Measurements from ENCODE around the gene CAMTA1.

The CAMTA1 gene

GRCh38 chr1:7421471-7422075, 636.3 kb downstream of the CAMTA1 start:
- DNase-seq (ENCODE audit: low read depth in 2 of 3, low spot score in 2 of 3): no peak

GRCh38 chr1:7422081-7422480, 636.8 kb downstream of the CAMTA1 start:
- no peak for DNase-seq (ENCODE audit: low read depth in 2 of 3, low spot score in 2 of 3)

DNA sequence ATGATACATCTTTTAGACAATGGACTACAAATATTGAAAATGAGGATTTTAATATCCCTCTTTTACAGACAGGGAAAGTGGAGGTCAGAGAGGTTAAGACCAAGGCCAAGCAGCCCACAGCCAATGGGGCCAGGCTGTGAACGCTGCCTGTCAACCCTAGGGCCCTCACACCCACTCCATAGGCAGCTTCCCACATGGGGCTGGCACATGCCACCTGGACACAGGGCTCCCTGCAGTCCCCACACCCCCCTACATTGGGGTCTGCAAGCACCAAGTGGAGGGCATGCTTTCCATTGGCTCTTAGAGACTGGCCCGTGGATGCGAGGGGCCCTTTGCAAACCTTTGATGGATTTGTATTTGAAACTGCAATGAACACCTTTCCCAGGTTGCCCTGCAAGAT, 637.3 kb downstream of the CAMTA1 start:
- DNase-seq (ENCODE audit: low read depth in 2 of 3, low spot score in 2 of 3): no peak

GRCh38 chr1:7422966-7423365, 637.7 kb downstream of the CAMTA1 start:
- no peak for DNase-seq (ENCODE audit: low read depth in 2 of 3, low spot score in 2 of 3)

DNA sequence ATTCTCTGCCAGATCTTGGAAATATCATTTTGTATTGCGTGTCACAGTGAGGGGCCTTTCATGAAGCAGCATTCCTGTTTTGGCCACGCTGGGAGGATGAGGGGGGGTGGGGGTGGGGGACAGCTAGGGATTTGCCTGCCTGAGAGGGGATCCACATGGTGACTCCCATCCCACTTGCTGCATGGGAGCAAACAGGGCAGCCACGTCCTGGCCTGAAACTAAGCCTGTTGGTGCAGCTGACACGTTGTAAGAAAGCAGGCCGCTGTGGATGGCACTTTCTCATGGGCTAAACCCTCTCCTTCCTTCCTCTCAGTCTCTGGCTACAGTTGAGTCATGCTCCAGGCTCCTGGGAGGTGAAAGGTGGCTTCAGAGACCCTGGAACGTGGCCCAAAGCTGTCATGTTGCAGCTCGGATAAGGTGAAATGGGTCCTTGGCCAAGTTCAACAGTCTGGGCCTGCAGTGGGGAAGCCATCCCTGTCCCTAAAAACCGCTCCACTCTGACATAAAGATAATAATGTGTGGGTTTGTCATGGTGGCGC, 639.2 kb downstream of the CAMTA1 start:
- DNase-seq (ENCODE audit: low read depth in 2 of 3, low spot score in 2 of 3): no peak

DNA sequence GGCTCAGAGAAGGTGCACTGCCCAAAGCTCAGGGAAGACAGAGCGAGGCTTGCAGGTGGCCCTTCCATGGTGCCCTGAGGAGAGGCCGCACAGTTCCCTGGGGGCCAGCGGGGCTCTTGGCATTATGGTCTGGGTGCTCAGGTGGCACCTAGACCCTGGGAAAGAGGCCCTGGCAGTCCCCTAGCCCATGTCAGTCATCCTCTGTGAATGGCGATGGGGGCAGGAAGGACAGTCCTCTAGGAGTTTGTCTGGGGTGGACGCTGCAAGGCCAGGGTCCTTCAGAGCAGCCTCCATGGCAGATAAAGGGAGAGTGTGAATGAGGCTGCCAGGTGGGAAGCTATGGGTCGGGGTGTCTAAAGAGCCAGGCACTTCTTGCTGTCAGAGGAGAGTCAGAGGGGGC, 640.0 kb downstream of the CAMTA1 start:
- DNase-seq (ENCODE audit: low read depth in 2 of 3, low spot score in 2 of 3): no peak

GRCh38 chr1:7425771-7426170, 640.5 kb downstream of the CAMTA1 start:
- DNase-seq (ENCODE audit: low read depth in 2 of 3, low spot score in 2 of 3): no peak

- no peak for DNase-seq (ENCODE audit: low read depth in 2 of 3, low spot score in 2 of 3)
These were observed 641.7 kb downstream of the CAMTA1 start for GRCh38 chr1:7426780-7427604.

DNA sequence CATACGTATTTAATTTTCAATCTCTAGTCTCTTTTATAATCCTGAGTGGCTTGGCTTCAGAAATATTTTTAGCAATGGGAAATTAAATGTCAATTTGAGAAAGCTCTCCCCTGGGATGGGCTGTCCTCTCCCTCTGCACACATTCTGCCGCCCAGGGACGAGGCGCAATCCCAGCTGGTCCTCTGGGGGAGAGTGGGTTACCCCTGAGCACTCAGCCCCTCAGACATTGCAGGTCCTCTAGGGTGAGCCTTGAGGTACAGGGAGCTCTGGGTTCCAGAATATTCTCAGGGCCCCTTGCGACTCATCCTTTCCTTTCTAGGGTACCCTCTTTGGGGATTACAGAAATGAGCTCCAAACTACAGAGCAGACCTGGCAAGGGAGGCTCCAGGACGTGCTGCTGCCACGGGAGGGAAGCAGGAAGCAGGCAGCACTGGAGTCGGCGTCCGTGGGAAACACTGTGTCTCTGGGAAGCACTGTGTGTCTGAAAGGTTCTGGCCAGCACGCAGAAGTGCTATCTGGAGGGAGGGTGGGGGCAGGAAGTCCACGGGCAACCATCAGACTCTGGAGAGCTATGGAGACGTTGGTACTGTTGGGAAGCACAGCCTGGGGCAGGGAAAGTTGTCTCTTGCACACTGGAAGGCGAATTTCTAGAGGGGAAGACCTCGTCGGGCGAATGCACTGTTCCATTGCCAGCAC, 642.5 kb downstream of the CAMTA1 start:
- DNase-seq (ENCODE audit: low read depth in 2 of 3, low spot score in 2 of 3): no peak

DNA sequence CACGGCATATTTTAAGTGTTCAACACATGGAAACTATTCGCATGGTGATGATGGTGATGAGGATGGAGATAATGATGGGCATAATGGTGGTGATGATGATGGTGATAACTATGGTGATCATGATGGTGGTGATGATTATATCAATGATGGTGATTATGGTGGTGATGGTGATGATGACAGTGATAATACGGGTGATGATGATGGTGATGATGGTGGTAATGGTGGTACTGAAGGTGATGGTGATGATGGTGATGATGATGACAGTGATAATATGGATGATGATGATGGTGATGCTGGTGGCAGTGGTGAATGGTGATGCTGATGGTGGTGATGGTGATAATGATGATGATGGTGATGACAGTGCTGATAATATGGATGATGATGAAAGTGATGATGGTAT, 644.0 kb downstream of the CAMTA1 start:
- no peak for DNase-seq (ENCODE audit: low read depth in 2 of 3, low spot score in 2 of 3)

DNA sequence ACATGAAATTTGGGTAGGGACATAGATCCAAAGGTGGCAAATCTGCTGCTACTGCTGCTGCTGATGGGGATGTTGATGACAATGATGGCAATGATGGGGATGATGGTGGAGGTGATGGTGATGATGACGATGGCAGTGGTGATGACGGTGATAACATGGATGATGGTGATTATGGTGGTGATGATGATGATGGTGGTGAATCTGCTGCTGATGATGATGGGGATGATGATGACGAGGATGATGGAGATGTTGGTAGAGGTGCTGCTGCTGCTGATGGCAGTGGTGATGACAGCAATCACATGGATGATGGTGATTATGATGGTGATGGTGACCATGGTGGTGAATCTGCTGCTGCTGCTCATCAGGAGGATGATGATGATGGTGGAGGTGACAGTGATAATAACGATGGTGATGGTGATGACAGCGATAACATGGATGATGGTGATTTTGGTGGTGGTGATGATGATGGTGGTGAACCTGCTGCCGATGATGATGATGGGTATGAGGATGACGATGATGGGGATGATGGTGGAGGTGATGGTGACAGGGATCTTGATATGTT, 644.9 kb downstream of the CAMTA1 start:
- no peak for DNase-seq (ENCODE audit: low read depth in 2 of 3, low spot score in 2 of 3)

- DNase-seq (ENCODE audit: low read depth in 2 of 3, low spot score in 2 of 3): no peak
These were observed 645.4 kb downstream of the CAMTA1 start for GRCh38 chr1:7430691-7431090.

DNA sequence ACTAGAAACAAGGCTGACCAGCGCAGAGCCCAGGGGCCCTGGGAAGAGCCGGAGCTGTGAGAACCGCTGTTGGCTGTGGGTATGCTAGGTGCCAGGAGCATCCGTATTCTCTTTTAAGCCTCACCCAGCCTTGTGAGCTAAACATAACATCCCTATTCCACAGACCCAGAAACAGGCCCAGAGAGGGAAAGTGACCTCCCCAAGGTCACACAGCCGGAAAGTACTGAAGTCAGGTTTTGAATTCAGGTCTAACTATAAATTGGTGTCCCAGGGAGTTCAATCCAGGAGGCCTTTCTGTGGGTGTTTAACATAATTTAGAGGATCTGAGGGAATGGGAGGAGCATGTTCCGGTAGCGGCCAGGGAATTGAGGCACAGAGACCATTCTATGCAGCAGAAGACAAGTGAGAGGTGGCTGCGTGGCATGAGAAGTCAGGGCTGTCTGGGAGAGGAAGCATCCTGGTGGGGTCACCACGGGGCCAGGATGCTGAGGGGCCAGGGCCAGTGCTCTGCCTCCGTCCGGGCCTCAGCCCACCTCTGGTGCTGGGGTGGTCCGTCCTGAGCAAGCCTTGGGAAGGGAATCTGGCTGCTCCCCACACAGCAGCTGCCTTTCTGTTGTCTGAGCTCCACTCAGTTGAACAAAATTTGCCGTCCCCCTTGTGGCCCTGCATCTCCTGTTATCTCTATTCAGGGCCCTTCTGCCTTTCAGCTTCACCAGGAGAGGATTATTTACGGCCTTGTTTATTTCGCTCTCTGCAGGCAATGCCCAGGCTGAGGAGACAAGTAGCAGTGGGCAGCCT, 647.0 kb downstream of the CAMTA1 start:
- no peak for DNase-seq (ENCODE audit: low read depth in 2 of 3, low spot score in 2 of 3)

DNA sequence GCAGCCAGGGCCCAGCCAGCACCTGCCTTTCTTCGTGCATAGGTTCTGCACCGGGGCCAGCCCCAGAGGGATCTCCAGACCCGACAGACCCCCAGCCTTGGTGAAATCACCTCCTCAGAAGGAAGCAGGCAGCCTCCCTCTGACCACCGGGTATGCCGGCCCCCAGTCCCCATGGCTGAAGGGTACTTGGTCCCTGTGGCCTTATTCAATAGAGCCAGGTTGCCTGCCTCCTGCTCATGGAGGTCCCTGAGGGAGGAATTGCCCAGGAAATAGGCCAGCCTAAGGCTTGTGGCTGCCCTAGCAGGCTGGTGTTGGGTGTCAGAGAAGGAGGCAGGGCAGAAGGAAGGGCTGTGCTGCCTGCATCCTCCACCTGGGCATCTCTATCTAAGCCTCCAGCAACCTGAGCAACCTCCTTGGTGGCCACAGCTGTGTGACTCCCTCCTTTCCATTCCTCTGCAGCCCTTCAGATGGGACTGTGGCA, 647.7 kb downstream of the CAMTA1 start:
- DNase-seq (ENCODE audit: low read depth in 2 of 3, low spot score in 2 of 3): no peak

GRCh38 chr1:7434566-7434965, 649.3 kb downstream of the CAMTA1 start:
- DNase-seq (ENCODE audit: low read depth in 2 of 3, low spot score in 2 of 3): no peak

DNA sequence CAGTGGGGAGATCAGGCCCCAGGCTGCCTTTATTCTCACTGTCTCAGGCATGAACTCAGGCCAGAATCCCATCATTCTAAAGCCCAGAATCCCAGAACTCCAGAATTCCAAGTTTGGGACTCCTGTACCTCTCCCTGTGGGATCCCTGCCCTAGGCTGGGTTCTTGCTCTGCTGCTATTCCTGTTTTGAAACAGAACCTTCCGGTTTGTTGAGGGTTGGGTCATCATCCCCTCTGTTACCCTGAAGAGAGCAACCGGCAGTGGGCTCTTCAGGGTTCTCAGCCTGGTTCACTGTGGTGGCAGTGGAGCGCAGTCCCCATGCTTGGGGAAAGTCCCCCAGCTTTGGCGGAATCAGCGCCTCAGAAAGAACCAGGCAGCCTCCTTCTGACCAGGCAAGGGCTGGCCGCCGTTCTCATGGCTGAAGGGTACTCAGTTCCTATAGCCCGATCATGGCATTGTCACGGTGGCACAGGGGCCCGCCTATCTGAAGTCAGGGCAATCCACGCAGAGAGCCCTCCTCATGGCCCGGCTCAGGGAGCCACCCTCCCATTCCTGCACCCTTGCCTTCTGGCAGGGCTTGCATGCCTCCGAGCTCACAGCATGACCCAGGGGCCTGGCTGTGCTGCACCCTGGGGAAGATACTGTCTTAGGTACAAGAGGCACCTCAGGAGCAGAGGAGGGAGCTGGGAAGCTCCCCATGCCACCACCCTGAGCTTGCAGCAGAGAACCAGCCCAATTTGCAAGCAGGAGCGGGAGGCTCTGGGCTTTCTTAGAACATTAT, 650.2 kb downstream of the CAMTA1 start:
- no peak for DNase-seq (ENCODE audit: low read depth in 2 of 3, low spot score in 2 of 3)

- DNase-seq (ENCODE audit: low read depth in 2 of 3, low spot score in 2 of 3): no peak
These were observed 651.1 kb downstream of the CAMTA1 start for GRCh38 chr1:7436056-7437005.

- no peak for DNase-seq (ENCODE audit: low read depth in 2 of 3, low spot score in 2 of 3)
These were observed 651.8 kb downstream of the CAMTA1 start for GRCh38 chr1:7437036-7437435.
